Eye (tissue), 1 donor: ENCODE results near the gene ACY1.
"Not testable (repeated sequence)": the region's sequence is repeated elsewhere in the genome, so short reads cannot be mapped to it uniquely, and the experiment has no call there.

ENCODE experiments used
- DNase-seq: peaks from one replicate; pipeline ENCODE4 v3.0.0-alpha.2; 2015

The ACY1 gene

DNA sequence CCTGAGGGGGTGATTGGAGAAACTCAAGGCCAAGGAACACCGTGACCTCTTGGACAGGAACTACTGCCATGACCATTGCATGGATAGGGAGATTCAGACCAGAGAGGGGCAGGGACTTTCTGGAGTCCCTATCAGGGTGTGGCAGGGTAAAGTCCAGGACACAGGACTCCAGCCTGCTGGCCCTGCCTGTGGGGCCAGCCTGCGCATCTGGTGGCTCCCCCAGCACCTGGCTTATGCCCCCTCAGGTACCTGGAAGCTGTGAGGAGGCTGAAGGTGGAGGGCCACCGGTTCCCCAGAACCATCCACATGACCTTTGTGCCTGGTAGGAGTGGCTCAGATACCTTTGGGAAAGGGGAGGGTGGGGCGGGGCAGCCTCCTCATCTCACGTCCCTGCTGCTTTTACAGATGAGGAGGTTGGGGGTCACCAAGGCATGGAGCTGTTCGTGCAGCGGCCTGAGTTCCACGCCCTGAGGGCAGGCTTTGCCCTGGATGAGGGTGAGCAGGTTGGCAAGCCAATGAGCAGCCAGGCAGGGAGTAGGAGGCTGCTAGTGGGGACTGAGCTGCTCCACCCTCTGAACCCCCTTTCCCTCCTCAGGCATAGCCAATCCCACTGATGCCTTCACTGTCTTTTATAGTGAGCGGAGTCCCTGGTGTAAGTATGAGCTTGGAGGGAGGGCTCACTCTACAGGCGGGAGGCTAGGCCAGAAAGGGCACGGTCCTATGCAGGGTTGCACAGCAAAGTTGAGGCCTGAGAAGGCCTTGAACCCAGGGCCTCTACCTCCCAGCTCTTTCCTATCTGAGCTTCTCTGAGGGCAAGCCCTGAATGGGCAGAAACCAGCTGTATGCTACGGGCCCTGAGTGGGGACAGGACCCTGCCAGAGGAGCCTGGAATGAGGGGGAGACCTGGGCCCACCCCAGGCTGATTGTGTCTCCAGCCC lies 2.9 kb downstream of the ACY1 start:
- DNase-seq, result no peak

DNA sequence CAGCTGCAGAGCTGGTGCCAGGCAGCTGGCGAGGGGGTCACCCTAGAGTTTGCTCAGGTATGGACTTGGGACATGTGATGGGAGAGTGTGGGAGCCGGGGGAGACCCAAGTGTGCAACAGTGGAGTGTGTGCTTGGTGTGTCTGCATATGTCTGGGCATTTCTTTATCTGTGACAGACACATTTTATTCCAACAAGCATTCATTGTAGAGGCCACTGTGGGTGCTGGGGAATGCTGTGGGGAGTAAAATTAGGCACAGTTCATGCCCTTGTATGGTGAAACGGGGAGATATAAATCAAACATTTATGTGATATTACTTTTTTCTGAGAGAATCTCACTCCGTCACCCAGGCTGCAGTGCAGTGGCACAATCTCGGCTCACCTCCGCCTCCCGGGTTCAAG lies 4.2 kb downstream of the ACY1 start:
- DNase-seq, result no peak

DNA sequence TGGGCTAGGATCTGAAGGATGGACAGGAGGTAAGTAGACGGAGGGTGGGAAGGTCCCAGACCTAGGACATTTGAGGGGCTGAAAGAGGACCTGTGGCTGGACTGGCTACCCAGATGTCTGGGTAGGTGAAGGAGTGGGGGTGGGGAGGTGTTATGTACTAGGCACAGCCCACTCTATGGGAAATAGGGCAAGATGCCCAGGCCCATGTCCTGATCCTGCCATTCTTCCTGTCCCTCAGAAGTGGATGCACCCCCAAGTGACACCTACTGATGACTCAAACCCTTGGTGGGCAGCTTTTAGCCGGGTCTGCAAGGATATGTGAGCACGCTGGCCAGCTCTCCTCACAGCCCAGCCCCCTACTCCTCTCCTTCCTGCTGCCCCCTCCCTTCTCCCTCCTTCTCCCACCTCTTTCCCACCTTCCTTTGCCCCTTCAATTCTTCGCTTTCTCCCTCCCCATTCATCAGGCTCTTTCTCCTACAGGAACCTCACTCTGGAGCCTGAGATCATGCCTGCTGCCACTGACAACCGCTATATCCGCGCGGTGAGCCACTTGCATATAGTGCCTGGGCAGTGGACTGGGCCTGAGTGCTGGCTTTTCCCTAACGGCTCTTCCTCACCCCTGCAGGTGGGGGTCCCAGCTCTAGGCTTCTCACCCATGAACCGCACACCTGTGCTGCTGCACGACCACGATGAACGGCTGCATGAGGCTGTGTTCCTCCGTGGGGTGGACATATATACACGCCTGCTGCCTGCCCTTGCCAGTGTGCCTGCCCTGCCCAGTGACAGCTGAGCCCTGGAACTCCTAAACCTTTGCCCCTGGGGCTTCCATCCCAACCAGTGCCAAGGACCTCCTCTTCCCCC lies 5.2 kb downstream of the ACY1 start:
- no peak for DNase-seq

DNA sequence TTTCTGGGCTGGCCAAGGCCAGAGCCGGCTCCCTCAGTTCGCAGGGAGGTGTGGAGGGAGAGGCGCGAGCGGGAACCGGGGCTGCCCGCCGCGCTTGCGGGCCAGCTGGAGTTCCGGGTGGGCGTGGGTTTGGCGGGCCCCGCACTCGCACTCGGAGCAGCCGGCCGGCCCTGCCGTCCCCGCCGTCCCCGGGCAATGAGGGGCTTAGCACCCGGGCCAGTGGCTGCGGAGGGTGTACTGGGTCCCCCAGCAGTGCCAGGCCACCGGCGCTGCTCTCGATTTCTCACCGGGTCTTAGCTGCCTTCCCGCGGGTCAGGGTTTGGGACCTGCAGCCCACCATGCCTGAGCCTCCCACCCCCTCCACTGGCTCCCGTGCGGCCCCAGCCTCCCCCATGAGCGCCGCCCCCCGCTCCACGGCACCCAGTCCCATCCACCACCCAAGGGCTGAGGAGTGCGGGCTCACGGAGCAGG lies 7.2 kb downstream of the ACY1 start:
- not testable (repeated sequence) for DNase-seq

DNA sequence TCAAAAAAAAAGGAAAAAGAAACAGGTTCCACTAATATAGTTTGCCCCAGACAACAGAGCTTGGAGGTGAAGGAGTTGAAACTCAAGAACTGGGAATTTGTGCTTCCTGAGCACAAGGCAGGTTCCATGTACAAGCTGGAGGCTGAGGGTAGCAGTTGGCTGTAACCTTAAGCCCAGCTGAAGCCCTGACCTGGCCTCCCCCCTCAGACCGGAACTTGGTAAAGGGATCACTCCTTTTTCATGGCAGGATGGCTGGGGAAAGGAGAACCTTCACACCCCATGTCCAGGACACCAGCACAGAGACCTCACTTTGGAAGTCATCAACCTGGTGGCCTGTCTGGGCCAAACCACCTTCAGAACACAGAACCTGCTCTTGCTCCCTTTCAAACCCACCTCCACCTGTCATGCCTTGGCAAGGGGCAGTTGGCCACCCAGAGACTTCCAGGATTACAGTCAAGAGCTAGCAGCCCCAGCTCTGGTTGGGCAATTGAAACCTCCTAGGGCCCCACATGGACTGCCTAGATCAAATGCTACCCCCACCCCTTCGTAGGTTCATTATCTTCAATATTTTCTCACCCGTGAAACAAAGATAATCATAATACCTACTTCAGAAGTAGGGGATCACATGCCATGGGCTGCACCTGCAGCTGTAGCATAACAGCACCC lies 8.8 kb downstream of the ACY1 start:
- no peak for DNase-seq

DNA sequence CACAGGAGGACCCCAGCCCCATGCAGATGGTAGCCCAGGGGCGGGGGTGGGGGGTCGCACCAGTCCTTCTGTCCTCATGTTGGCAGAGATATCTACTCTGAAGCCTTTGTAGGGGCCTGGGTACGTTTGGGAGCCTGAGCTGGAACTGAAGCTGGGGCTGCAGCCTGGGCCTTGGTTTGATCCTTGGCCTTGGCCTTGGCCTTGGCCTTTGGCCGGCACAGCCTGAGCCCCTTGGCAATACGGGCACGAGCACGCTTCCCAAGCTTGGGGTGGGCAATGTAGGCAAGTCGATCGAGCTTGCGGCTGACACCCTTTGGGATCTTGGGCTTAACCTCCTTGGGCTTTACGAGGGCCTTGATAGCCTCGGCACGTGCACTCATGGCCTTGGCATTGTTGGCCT lies 10.3 kb downstream of the ACY1 start:
- DNase-seq, result not testable (repeated sequence)

DNA sequence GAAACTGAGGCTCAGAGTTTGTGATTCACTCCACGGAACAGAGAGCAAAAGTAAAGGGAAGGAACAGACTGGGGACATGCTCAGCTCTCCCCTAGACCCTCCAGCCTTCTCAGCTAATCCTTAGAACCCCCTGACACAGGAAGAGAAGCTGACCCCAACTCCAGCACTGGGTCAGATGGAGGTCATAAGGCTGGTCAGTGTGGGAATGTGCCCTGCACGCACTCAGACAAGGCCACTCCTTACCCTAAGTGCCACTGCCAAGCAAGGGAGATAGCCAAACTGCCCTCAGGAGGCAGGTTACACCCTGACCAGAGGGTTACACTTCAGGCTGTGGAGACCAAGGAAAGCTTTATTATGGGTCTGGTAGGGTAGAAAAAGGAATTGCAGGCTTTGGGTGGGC lies 11.2 kb downstream of the ACY1 start:
- no peak for DNase-seq

DNA sequence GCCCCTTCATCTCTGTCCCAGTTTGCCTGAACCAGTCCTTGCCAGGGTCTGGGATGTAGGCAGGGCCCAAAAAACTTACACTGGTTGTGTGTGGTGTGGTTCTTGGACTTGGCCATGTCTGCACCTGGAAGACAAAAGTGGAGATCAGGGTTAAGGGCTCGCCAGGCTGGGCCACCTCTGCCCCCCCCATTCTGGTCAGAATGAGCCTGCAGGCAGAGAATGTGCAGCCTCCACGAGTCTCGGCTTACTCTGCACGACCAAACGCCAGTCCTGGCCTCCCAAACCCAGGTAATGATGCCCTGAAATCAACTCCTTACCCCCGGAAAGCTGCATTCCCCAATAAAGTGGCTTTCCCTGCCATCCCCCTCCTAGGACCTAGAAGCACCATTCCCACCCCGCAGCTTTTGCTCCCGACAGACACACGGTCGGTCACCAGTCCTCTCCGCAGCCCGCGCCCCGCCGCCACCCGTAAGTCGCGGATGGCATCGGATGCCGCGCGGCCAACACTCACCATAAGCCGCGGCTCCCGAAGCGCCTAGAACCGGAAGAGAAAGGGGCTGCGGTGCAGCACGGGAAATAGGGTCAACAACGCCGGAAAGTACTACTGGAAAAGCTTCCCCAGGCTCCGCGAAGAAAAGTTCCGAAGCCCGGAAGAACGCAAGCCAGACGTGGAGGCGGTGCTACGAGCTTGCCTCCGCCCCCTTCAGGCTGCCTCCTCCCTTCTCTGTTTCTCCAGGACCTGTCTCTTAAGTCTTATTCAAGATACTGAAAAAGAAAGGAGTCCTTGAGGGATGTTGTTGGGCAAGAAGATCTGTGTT lies 12.2 kb downstream of the ACY1 start, which contains the start of gene RPL29:
Gene RPL29 (minus strand): TSS at position 550 of the 818 bp plus-strand sequence. CDS start 434 bp downstream, at position 116.
- DNase-seq, result peak; percentile 98

DNA sequence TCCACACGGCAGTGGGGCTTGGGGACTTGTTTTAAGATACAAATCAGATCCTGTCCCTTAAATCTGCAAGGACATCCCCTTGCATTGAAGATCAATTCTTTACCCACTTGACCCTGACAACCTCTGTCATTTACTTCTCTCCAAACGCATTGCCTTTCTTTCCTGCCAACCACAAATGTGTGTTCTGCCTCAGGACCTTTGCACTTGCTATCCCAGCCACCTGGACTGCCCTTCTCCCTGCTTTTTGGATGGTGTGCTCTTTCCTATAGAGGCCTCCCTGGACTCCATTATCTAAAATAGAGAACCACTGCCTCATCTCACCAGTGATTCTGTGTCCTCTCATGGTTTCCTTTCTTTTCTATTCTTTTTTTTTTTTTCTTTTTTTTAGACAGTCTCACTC lies 13.8 kb downstream of the ACY1 start:
- no peak for DNase-seq

DNA sequence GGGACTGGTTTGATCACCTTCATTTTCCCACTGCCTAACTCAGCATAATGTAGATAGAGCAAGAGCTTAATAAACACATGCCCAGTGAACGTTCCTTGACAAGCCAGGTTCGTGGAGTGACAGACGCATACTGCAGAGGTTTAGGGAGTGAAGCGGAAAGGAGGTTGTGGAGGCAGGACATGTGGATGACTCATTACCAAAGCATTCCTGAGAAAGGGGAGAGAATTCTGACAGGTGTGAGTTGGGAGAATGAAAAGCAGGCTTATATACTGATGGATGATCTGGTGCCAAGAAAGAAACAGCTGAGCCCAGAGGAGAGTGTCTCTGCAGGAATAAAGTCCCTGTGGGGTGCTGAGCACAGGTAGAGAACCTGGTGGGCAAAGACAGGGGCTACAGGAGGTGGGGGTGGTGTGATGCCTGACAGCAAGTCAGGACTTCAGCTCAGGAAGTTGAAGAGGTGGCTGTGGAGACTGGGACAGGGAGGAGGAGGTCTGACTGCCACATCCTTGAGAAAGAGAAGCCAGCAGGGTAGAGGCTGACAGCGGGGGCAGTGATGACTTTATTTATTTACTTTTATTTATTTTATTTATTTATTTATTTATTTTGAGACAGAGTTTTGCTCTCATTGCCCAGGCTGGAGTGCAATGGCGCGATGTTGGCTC lies 14.7 kb downstream of the ACY1 start:
- DNase-seq, result peak; percentile 23

DNA sequence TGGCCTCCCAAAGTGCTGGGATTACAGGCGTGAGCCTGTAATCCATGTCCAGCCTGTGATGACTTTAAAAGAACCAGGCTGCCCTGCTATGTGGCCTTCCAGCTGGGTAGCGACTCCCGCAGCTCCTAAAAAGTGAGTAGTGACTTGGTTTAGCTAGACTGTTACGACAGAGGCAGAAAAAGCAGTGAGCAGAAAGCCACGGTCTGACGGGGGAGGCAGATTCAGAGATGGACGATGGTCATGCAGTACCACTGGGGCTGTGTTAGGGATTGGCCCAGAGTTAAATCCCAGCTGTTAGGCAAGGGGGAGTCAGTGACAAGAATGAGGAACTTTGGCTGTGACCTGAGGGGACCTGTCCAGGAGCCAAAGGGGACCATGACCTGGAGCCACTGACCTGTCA lies 15.4 kb downstream of the ACY1 start:
- no peak for DNase-seq

DNA sequence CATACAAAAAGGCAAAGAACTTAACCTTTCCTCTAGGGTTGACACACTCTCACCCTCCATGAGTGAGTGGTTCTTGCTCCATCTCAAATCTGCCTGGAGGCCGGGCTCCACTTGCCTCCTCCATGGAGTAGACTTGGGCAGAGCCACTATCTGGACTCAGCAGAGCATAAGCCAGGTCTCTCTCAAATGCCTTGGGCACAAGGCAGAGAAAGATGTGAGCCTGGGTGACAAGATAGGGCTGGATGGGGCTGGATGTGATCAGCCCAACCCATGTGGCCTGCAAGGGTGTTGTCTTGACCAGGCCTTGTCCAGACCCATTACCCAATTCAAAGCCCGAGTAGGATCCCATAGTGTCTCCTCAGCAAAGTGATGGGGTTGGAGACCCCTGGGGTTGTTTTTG lies 16.5 kb downstream of the ACY1 start:
- DNase-seq, result no peak

DNA sequence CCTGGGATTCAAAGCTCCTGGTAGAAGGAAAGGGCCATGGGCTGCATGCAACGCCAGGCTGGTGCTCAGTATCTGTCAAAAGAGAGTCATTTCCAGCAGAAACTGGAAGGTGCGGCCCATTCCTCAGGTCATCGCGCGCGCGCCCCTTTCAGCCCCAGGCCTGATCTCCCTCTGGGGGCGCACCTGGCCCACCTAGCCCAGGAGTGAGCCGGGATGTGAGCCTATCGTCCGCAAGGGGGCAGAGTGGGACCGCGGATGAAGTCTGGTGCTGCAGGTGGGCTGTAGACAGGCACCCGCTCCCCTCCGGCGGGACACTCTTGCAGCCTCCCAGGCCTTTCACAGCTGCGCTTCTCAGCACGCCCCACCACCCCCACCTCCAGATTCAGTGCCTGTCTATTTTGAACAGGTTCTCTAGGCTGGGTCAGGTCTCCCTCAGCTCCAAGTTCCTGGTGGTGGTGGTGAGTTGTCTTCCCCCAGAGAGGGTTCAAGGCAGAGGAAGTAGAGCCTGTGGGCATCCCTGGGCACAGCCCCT lies 18.2 kb downstream of the ACY1 start:
- peak; percentile 95 for DNase-seq

DNA sequence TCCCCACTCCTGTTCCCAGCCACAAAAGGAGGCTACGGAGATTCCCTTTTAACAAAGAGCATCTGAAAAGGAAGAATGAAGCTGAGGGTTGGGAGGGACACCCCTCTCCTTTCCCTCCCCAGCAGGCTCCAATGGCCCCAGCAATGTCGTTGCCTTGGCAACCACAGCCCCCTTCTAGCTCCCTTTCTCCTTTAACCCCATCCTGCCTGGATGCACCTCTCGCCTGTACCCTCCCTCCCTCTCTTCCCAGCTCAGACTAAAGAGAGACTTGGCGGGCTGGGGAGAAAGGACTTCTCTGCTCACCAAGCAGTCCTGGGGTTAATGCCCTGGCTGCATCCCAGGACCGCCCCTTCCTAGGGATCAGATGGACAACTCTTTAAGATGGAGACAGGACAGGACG lies 19.4 kb downstream of the ACY1 start:
- DNase-seq, result no peak

DNA sequence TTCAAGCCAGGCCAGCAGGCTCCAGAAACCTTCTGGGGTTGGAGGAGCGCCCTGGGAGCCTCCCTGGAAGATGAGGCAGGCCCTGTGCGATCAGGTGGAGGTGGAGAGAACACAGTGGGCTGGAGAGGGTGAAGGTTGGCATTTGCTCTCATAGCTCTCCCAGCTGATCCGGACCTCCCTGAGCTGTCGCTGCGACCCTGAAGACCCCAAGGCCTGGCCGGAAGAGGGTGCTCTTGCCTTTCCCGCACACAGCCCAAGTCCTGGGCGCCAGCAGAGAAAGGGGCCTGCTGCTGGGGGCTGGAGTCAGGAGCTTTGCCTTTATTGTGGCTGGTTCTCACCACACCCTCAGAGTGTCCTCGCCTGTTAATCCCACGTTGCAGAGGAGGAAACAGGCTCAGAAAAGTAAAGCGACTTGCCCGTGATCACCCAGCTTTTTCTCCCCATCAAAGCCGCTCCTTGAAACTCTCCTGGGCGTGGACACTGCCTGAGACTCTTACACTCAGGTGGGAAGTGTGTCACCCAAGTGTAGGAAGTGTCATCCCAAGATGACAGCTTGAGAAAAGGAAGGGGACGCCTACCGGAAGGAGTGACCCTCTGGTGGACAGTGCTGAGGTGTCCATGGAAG lies 20.9 kb downstream of the ACY1 start:
- peak; percentile 90 for DNase-seq

DNA sequence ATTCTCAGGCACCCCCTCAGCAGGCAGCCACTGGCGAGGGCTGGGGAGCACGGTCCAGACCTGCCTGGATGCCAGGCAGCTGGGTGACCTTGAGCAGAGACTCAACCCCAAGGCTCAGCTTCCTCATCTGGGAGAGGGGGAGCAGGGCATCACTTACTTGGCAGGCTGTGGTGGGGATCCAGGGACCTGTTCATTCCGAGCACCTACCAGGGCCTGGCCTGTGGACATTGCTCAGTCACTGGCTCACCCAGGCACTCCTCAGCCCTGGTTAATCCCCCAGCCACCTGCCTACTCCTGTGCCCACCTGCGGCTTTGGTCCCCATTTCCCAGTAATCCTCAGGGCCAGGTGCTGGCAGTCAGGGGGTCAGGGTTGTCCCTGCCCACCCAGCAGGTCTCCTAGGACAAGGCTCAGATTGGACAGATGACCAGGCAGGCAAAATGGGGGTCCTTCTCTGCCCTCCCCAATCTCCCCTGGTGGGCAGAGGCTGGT lies 21.6 kb downstream of the ACY1 start:
- DNase-seq, result no peak

DNA sequence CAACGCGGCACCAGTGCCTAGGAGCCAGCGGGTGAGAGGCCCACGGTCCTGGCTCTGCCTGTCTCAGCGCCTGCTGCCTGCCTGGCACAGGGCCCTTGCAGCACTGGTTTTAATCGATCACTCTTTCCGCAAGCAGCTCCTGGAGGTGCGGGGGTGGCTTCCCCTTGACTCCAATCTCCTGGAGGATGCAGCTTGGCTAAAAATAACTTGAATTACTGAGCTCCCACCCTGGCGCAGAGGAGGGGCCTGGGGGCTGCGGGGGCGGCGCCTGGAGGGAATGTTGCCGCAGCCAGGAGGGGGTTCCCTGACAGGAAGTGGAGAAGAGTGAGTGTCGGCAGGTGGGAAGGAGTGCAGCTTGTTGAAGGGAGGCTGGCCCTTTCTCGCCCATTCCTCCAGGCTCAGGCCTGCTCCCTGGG lies 22.2 kb downstream of the ACY1 start:
- peak; percentile 56 for DNase-seq

DNA sequence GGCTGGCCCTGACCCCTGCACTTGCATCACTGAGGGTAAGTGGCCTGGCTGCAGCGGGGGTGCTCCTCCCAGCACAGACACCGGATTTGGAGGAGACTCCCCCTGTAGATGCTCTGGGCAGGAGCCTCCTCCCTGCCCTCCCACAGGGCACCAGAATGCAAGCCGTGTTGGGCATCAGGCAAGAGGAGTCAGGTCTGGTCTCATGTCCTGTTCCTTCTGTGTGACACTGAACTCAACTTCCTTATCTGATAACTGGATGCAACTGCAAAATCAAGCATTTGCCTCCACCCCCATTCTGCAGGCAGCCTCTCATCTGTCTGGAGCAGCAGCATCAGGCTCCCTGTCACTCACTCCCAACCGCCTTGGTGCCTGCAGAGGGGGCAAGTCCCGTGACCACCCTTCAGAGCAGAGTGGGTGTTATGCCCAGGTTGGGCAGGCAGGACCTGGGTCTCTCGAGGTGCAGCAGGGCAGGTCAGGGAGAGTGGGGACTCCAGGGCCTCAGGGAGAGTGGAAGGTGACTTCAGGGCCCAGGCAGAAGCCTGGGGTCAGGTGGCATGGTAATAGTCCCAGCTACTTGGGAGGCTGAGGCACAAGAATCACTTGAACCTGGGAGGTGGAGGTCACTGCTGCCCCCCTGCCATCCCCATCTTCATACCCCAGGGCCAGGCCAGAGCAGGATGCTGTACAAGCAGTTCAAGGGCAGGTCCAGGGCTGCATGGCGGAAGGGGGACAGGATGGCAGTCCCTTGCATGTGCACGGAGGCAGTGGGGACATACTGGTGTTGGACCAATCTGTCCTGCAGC lies 22.9 kb downstream of the ACY1 start:
- no peak for DNase-seq

DNA sequence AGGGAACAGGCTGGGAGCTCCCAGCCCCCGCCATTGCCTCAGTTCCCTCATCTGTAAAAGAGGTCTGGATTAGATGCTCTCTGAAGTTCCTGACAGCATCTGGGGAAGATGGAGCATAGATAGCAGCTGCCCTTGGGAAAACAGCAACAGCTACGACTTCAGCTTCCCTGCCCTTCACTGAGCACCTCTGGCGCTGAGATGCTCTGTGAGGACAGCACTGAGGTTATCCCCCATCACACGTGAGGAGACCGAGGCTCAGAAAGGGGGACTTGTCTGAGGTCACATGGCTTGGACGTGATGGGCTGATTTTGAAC lies 23.4 kb downstream of the ACY1 start:
- no peak for DNase-seq

DNA sequence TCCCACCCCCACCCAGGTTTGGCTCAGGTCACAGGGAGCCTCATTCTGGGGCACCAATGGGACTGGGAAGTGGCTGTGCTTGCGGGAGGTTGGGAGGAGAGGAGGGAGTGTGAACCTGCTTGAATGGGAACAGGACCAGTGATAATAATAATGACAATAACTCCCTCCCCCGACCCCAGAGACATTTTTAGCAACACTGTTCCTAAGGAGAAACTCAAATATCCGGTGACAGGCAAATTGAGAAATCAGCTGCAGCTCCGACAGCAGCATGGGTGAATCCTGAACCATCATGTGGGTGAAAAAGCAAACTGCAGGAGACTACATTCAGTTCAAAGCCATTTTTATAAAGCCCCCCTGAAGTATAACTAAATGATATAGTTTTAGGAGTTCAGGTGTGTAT lies 24.0 kb downstream of the ACY1 start:
- DNase-seq, result no peak
